ENCODE data around the gene STS.

- TF ChIP-seq CTCF (IDR thresholded peaks at IDR 0.05; ENCODE audit: low read depth, low read length) (peak; percentile 19), EZH2phosphoT487 (IDR thresholded peaks at IDR 0.05; ENCODE audit: low read depth) (no peak)
These were observed 704 bp downstream of the STS start, which contains the start of gene PUDP for GRCh38 chrX:7147978-7148854.
